ENCODE data around the gene MESP2. TPM values are rescaled to one million over a fixed set of nuclear protein-coding genes. Genes with fewer than 3 reads are reported as not detected.

MESP2 gene
- total and polyA plus RNA-seq, 9 donors: 0.11 to 0.89 (median 0.40) TPM

GRCh38 chr15:89824607-89824867 lies 48.4 kb downstream of the MESP2 start:
- Histone ChIP-seq H3K4me3 (ENCODE audit: low read length) (no peak overlapping the region), H3K9me3 (replicated peaks; ENCODE audit: control insufficient read depth, low read depth, low read length) (no peaks in the 10 kb centered on the region), H3K36me3 (ENCODE audit: control insufficient read depth, insufficient read depth, low read length) (no peaks in the 10 kb centered on the region), H3K27ac (ENCODE audit: low read length) (no peak overlapping the region), H3K4me1 (ENCODE audit: control insufficient read depth, insufficient read depth, low read length) (peaks cover 23% of the 10 kb centered on the region), H3K27me3 (ENCODE audit: control insufficient read depth, insufficient read depth, low read length) (peaks cover 3% of the 10 kb centered on the region)
- no peak for DNase-seq
- 60% methylated on average over 5 of the region's 7 CpGs for WGBS (ENCODE audit: insufficient coverage)

GRCh38 chr15:89825271-89825940 lies 49.3 kb downstream of the MESP2 start:
- no peak for DNase-seq
- Histone ChIP-seq H3K27me3 (ENCODE audit: control insufficient read depth, insufficient read depth, low read length) (peaks cover 3% of the 10 kb centered on the region), H3K36me3 (ENCODE audit: control insufficient read depth, insufficient read depth, low read length) (no peaks in the 10 kb centered on the region), H3K27ac (ENCODE audit: low read length) (no peak overlapping the region), H3K9me3 (replicated peaks; ENCODE audit: control insufficient read depth, low read depth, low read length) (no peaks in the 10 kb centered on the region), H3K4me3 (ENCODE audit: low read length) (no peak overlapping the region), H3K4me1 (ENCODE audit: control insufficient read depth, insufficient read depth, low read length) (peaks cover 23% of the 10 kb centered on the region)
- WGBS (ENCODE audit: insufficient coverage): 78% methylated on average over 7 of the region's 10 CpGs

- H3K9me3 ChIP-seq (replicated peaks; ENCODE audit: control insufficient read depth, low read depth, low read length): no peaks in the 10 kb centered on the region
- H3K27ac ChIP-seq (ENCODE audit: low read length): no peak overlapping the region
- 78% methylated on average over 11 of the region's 13 CpGs for WGBS (ENCODE audit: insufficient coverage)
- peaks cover 23% of the 10 kb centered on the region for H3K4me1 ChIP-seq (ENCODE audit: control insufficient read depth, insufficient read depth, low read length)
- no peak overlapping the region for H3K4me3 ChIP-seq (ENCODE audit: low read length)
- peaks cover 2% of the 10 kb centered on the region for H3K27me3 ChIP-seq (ENCODE audit: control insufficient read depth, insufficient read depth, low read length)
- no peak for DNase-seq
- H3K36me3 ChIP-seq (ENCODE audit: control insufficient read depth, insufficient read depth, low read length): peaks cover 8% of the 10 kb centered on the region
Observed at GRCh38 chr15:89826671-89827655, 50.8 kb downstream of the MESP2 start.

GRCh38 chr15:89827829-89828228 lies 51.7 kb downstream of the MESP2 start:
- 47% methylated on average over 2 of the region's 4 CpGs for WGBS (ENCODE audit: insufficient coverage)
- Histone ChIP-seq H3K9me3 (replicated peaks; ENCODE audit: control insufficient read depth, low read depth, low read length) (no peaks in the 10 kb centered on the region), H3K4me1 (ENCODE audit: control insufficient read depth, insufficient read depth, low read length) (peaks cover 23% of the 10 kb centered on the region), H3K27ac (ENCODE audit: low read length) (no peak overlapping the region), H3K4me3 (ENCODE audit: low read length) (no peak overlapping the region), H3K36me3 (ENCODE audit: control insufficient read depth, insufficient read depth, low read length) (peaks cover 13% of the 10 kb centered on the region), H3K27me3 (ENCODE audit: control insufficient read depth, insufficient read depth, low read length) (no peaks in the 10 kb centered on the region)
- no peak for DNase-seq

Other genes with a start within 250 kb of the MESP2 start
- 2.2 TPM for gene TICRR, start 200.9 kb upstream of the MESP2 start, total RNA-seq
- 1 to 10 TPM; 3.5 to 7.1 (median 5.4) TPM for gene TICRR, start 200.9 kb upstream of the MESP2 start, polyA plus RNA-seq (ENCODE audit: insufficient read depth in 1 of 8, insufficient read length in 8 of 8, low replicate concordance in 1 of 8)
- 5.0 TPM for gene KIF7, start 120.9 kb upstream of the MESP2 start, total RNA-seq
- gene KIF7, start 120.9 kb upstream of the MESP2 start, polyA plus RNA-seq (ENCODE audit: insufficient read depth in 1 of 8, insufficient read length in 8 of 8, low replicate concordance in 1 of 8): 1 to 10 TPM; 6.0 to 9.1 (median 7.2) TPM
- 0.13 TPM for gene PLIN1, start 97.0 kb upstream of the MESP2 start, total RNA-seq
- under 1 TPM; 0.11 to 0.44 (median 0.30) TPM for gene PLIN1, start 97.0 kb upstream of the MESP2 start, polyA plus RNA-seq (ENCODE audit: insufficient read depth in 1 of 8, insufficient read length in 8 of 8, low replicate concordance in 1 of 8)
- gene PEX11A, start 85.6 kb upstream of the MESP2 start, total RNA-seq: 7.1 TPM
- gene PEX11A, start 85.6 kb upstream of the MESP2 start, polyA plus RNA-seq (ENCODE audit: insufficient read depth in 1 of 8, insufficient read length in 8 of 8, low replicate concordance in 1 of 8): 1 to 10 TPM; 4.7 to 6.4 (median 5.4) TPM
- gene WDR93, start 85.5 kb upstream of the MESP2 start, total RNA-seq: 0.04 TPM
- gene WDR93, start 85.5 kb upstream of the MESP2 start, polyA plus RNA-seq (ENCODE audit: insufficient read depth in 1 of 8, insufficient read length in 8 of 8, low replicate concordance in 1 of 8): under 1 TPM in 7 of 8 donors, not detected in 1; 0.08 to 0.32 (median 0.18) TPM
- gene MESP1, start 25.1 kb upstream of the MESP2 start, total RNA-seq: 0.75 TPM
- under 1 TPM; 0.13 to 0.86 (median 0.61) TPM for gene MESP1, start 25.1 kb upstream of the MESP2 start, polyA plus RNA-seq (ENCODE audit: insufficient read depth in 1 of 8, insufficient read length in 8 of 8, low replicate concordance in 1 of 8)
- gene ANPEP, start 38.5 kb downstream of the MESP2 start, total RNA-seq: 6.7 TPM
- 10 to 100 TPM in 3 of 8 donors, 1 to 10 TPM in 5; 4.3 to 57.8 (median 7.9) TPM for gene ANPEP, start 38.5 kb downstream of the MESP2 start, polyA plus RNA-seq (ENCODE audit: insufficient read depth in 1 of 8, insufficient read length in 8 of 8, low replicate concordance in 1 of 8)
- gene AP3S2, start 117.7 kb downstream of the MESP2 start, total RNA-seq: 35.2 TPM
- gene AP3S2, start 117.7 kb downstream of the MESP2 start, polyA plus RNA-seq (ENCODE audit: insufficient read depth in 1 of 8, insufficient read length in 8 of 8, low replicate concordance in 1 of 8): 10 to 100 TPM; 23.7 to 32.0 (median 26.1) TPM
- 10.1 TPM for gene ARPIN, start 136.6 kb downstream of the MESP2 start, total RNA-seq
- gene ARPIN, start 136.6 kb downstream of the MESP2 start, polyA plus RNA-seq (ENCODE audit: insufficient read depth in 1 of 8, insufficient read length in 8 of 8, low replicate concordance in 1 of 8): 10 to 100 TPM; 12.0 to 21.3 (median 17.2) TPM
- 6.1 TPM for gene ZNF710, start 225.0 kb downstream of the MESP2 start, total RNA-seq
- 10 to 100 TPM; 10.2 to 23.5 (median 14.2) TPM for gene ZNF710, start 225.0 kb downstream of the MESP2 start, polyA plus RNA-seq (ENCODE audit: insufficient read depth in 1 of 8, insufficient read length in 8 of 8, low replicate concordance in 1 of 8)

Measured in muscle of leg (tissue), 11 donors.